GM23338 (cell line): Measurements from ENCODE around the gene TRIM13. TPM values are rescaled to one million over a fixed set of nuclear protein-coding genes. Genes with fewer than 3 reads are reported as not detected.

Experiments used
- ATAC-seq: fragments of 200-7000 bp; cut with Tn5 transposase; 3 replicates; pipeline ENCODE4 v1.9.1; 2020
- DNase-seq: peaks from one replicate; pipeline ENCODE4 v3.0.0-alpha.2; 2015; ENCODE audit warnings: low spot score
- H2AFZ ChIP-seq: fragments of 200-600 bp; sonication (generic); 2 replicates; pipeline ENCODE4 v1.8.0; 2016; ENCODE audit warnings: antibody characterized with exemption, mild to moderate bottlenecking, moderate library complexity
- H3F3A ChIP-seq: fragments of 200-600 bp; sonication (generic); replicated peaks from 2 replicates; pipeline ENCODE4 v1.8.0; 2017; ENCODE audit warnings: antibody characterized with exemption, mixed run types, low read depth
- H3K27ac ChIP-seq: fragments of 200-600 bp; sonication (generic); 2 replicates; pipeline ENCODE4 v1.6.1; 2016; ENCODE audit warnings: low read depth
- H3K27me3 ChIP-seq: fragments of 200-600 bp; sonication (generic); 2 replicates; pipeline ENCODE4 v1.8.0; 2016; ENCODE audit warnings: mild to moderate bottlenecking, mixed run types, moderate library complexity; ENCODE audit not compliant: insufficient read depth
- H3K36me3 ChIP-seq: fragments of 200-600 bp; sonication (generic); 2 replicates; pipeline ENCODE4 v1.8.0; 2016; ENCODE audit warnings: mild to moderate bottlenecking; ENCODE audit not compliant: insufficient read depth
- H3K4me1 ChIP-seq: fragments of 200-600 bp; sonication (generic); 2 replicates; pipeline ENCODE4 v1.8.0; 2016; ENCODE audit warnings: mild to moderate bottlenecking, moderate library complexity; ENCODE audit not compliant: insufficient read depth
- H3K4me2 ChIP-seq: fragments of 200-600 bp; sonication (generic); 2 replicates; pipeline ENCODE4 v1.7.1; 2017; ENCODE audit warnings: mixed run types
- H3K4me3 ChIP-seq: fragments of 200-600 bp; sonication (generic); 2 replicates; pipeline ENCODE4 v1.6.1; 2016; ENCODE audit warnings: mixed run types
- H3K79me2 ChIP-seq: fragments of 200-600 bp; sonication (generic); replicated peaks from 2 replicates; pipeline ENCODE4 v1.8.0; 2017; ENCODE audit warnings: mild to moderate bottlenecking; ENCODE audit not compliant: insufficient read depth
- H3K9me2 ChIP-seq: fragments of 200-600 bp; sonication (generic); 2 replicates; pipeline ENCODE4 v1.8.0; 2017; ENCODE audit not compliant: insufficient read depth
- H4K20me1 ChIP-seq: fragments of 200-600 bp; sonication (generic); replicated peaks from 2 replicates; pipeline ENCODE4 v1.8.0; 2017; ENCODE audit warnings: mild to moderate bottlenecking; ENCODE audit not compliant: insufficient read depth
- H3K27ac Mint-ChIP-seq: 2 replicates; pipeline ENCODE4 v1.8.0; 2020; ENCODE audit warnings: inconsistent platforms, mild to moderate bottlenecking, moderate library complexity, mixed read lengths
- H3K27me3 Mint-ChIP-seq: 3 replicates; pipeline ENCODE4 v1.8.0; 2022; ENCODE audit warnings: low read depth, mild to moderate bottlenecking, moderate library complexity, mixed read lengths, inconsistent platforms; ENCODE audit not compliant: insufficient read depth, poor library complexity
- H3K36me3 Mint-ChIP-seq: 3 replicates; pipeline ENCODE4 v1.8.0; 2021; ENCODE audit warnings: low read depth, mild to moderate bottlenecking, inconsistent platforms, moderate library complexity, mixed read lengths
- H3K4me1 Mint-ChIP-seq: 3 replicates; pipeline ENCODE4 v1.8.0; 2020; ENCODE audit warnings: mild to moderate bottlenecking, inconsistent platforms, mixed read lengths
- H3K4me3 Mint-ChIP-seq: 3 replicates; pipeline ENCODE4 v1.8.0; 2021; ENCODE audit warnings: moderate library complexity, mild to moderate bottlenecking, inconsistent platforms, mixed read lengths
- H3K9me3 Mint-ChIP-seq: 3 replicates; pipeline ENCODE4 v1.8.0; 2020; ENCODE audit warnings: moderate library complexity, mild to moderate bottlenecking, inconsistent platforms, mixed read lengths
- CREB1 ChIP-seq: fragments of 250-450 bp; sonication (Bioruptor Pico); IDR thresholded peaks from 2 replicates; pipeline ENCODE4 v1.5.0; 2020; ENCODE audit warnings: low read depth, mild to moderate bottlenecking, moderate library complexity
- CTCF ChIP-seq, 2 experiments: fragments of 200-600 bp in 1 of 2; sonication (generic) in 1 of 2; conservative IDR thresholded peaks; 2 replicates each; pipeline versions ENCODE4 v1.5.1 to v1.6.1; 2016 to 2017; ENCODE audit warnings: antibody characterized with exemption in 2 of 2, low read depth in 2 of 2, mild to moderate bottlenecking in 2 of 2, moderate library complexity in 1 of 2
- EZH2 ChIP-seq: fragments of 200-600 bp; sonication (generic); IDR thresholded peaks from one replicate; pipeline ENCODE4 v1.8.0; 2017; ENCODE audit warnings: antibody characterized with exemption, mild to moderate bottlenecking, low read depth; ENCODE audit not compliant: unreplicated experiment
- POLR2AphosphoS5 ChIP-seq: IDR thresholded peaks from 2 replicates; pipeline ENCODE4 v1.6.1; 2016; ENCODE audit warnings: antibody characterized with exemption, low read depth
- REST ChIP-seq: IDR thresholded peaks from one replicate; pipeline ENCODE4 v1.6.1; 2018; ENCODE audit warnings: antibody characterized with exemption; ENCODE audit not compliant: unreplicated experiment
- STAT1 ChIP-seq: IDR thresholded peaks from one replicate; pipeline ENCODE4 v1.6.1; 2016; ENCODE audit warnings: antibody characterized with exemption; ENCODE audit not compliant: unreplicated experiment
- ZNF114 ChIP-seq: fragments of 250-450 bp; sonication (Bioruptor Pico); IDR thresholded peaks from 2 replicates; pipeline ENCODE4 v1.5.0; 2020; ENCODE audit warnings: mild to moderate bottlenecking, moderate library complexity
- ZNF331 ChIP-seq: fragments of 250-450 bp; sonication (Bioruptor Pico); IDR thresholded peaks from 2 replicates; pipeline ENCODE4 v1.5.0; 2020; ENCODE audit warnings: low read depth, mild to moderate bottlenecking, moderate library complexity
- ZNF462 ChIP-seq: fragments of 250-450 bp; sonication (Bioruptor Pico); IDR thresholded peaks from 2 replicates; pipeline ENCODE4 v1.5.0; 2020; ENCODE audit warnings: mild to moderate bottlenecking, moderate library complexity
- polyA plus RNA-seq: library from polyadenylated mRNA; unstranded; fragments of >200 nt; fragmentation: Nextera tagmentation; extraction: Ambion mirVana; gene quantifications from 2 replicates; pipeline ENCODE4 v1.2.1, GENCODE V29; 2016
- total RNA-seq: library from RNA; depleted of rRNA; stranded (reverse); fragments of >200 nt; shearing (Covaris generic); gene quantifications from 2 replicates; pipeline ENCODE4 v1.2.3, GENCODE V29; 2014

TRIM13 gene
- total and polyA plus RNA-seq, 2 experiments from 2014 or later = 23.0 to 25.3 TPM

- TF ChIP-seq STAT1 = no peak
- no peak for TF ChIP-seq EZH2
Measured at GRCh38 chr13:49972709-49973108, 24.1 kb upstream of the TRIM13 start (continued).

GRCh38 chr13:49975826-49976225 lies 21.0 kb upstream of the TRIM13 start:
- no peak overlapping the region for H3K4me3 ChIP-seq
- H3K4me1 Mint-ChIP-seq = no peaks in the 10 kb centered on the region; the same call in 2 of the 3 replicates
- no peak overlapping the region for H3K27ac ChIP-seq
- no peaks in the 10 kb centered on the region for H3K79me2 ChIP-seq
- peaks cover 4% of the 10 kb centered on the region for H3K27me3 Mint-ChIP-seq
- H3K27ac Mint-ChIP-seq = no peak overlapping the region
- no peak overlapping the region for H3K4me2 ChIP-seq
- no peaks in the 10 kb centered on the region for H3K36me3 Mint-ChIP-seq
- H4K20me1 ChIP-seq = no peaks in the 10 kb centered on the region
- H3K9me3 Mint-ChIP-seq = no peaks in the 10 kb centered on the region
- no peak overlapping the region for H3K4me3 Mint-ChIP-seq
- no peak overlapping the region for H2AFZ ChIP-seq
- TF ChIP-seq CTCF (conservative IDR thresholded peaks at IDR 0.05; ENCODE audit: low read depth in 2 of 2) = no peak
- no peak for TF ChIP-seq ZNF331 (CRISPR knock-in tag)
- no peak for TF ChIP-seq ZNF114 (CRISPR knock-in tag)
- TF ChIP-seq STAT1 = no peak
- no peak for TF ChIP-seq REST
- no peak for TF ChIP-seq CREB1 (CRISPR knock-in tag)
- TF ChIP-seq POLR2AphosphoS5 = no peak
- no peak for TF ChIP-seq ZNF462
- no peaks in the 10 kb centered on the region for H3K9me2 ChIP-seq
- no peaks in the 10 kb centered on the region for H3K4me1 ChIP-seq
- DNase-seq (no peak), ATAC-seq (no peak)
- no peaks in the 10 kb centered on the region for H3K27me3 ChIP-seq
- no peaks in the 10 kb centered on the region for H3F3A ChIP-seq
- no peaks in the 10 kb centered on the region for H3K36me3 ChIP-seq
